Neural cell (in vitro differentiated cells): ENCODE data around the gene INTS4. TPM values are rescaled to one million over a fixed set of nuclear protein-coding genes. Genes with fewer than 3 reads are reported as not detected.

Experiments used
- H2AFZ ChIP-seq: fragments of 200-600, 300-800 bp; sonication (generic), shearing (Covaris generic); 2 replicates; pipeline ENCODE4 v1.6.0; 2014; ENCODE audit warnings: low read depth, mild to moderate bottlenecking, antibody characterized with exemption, low read length, moderate library complexity
- H3F3A ChIP-seq: fragments of 200-600 bp; shearing (Covaris generic); 2 replicates; pipeline ENCODE4 v1.6.1; 2016; ENCODE audit warnings: mild to moderate bottlenecking, moderate library complexity, mixed read lengths, antibody characterized with exemption, low read length; ENCODE audit not compliant: insufficient read depth, poor library complexity, severe bottlenecking
- H3K27ac ChIP-seq: fragments of 200-600, 300-800 bp; sonication (generic), shearing (Covaris generic); 2 replicates; pipeline ENCODE4 v1.5.1; 2014; ENCODE audit warnings: mild to moderate bottlenecking, low read length, moderate library complexity
- H3K27me3 ChIP-seq: fragments of 300-800, 200-600 bp; sonication (generic), shearing (Covaris generic); 2 replicates; pipeline ENCODE4 v1.6.0; 2014; ENCODE audit warnings: mild to moderate bottlenecking, low read depth, low read length, moderate library complexity; ENCODE audit not compliant: insufficient read depth
- H3K36me3 ChIP-seq: fragments of 300-800, 200-600 bp; sonication (generic), shearing (Covaris generic); 2 replicates; pipeline ENCODE4 v1.5.1; 2014; ENCODE audit warnings: mild to moderate bottlenecking, antibody characterized with exemption, low read length, moderate library complexity; ENCODE audit not compliant: insufficient read depth
- H3K4me2 ChIP-seq: fragments of 300-800, 200-600 bp; sonication (generic), shearing (Covaris generic); 2 replicates; pipeline ENCODE4 v1.6.0; 2014; ENCODE audit warnings: mild to moderate bottlenecking, low read length
- H3K4me3 ChIP-seq: fragments of 300-800, 200-600 bp; sonication (generic), shearing (Covaris generic); 2 replicates; pipeline ENCODE4 v1.5.1; 2014; ENCODE audit warnings: mild to moderate bottlenecking, low read length, moderate library complexity
- H3K79me2 ChIP-seq: fragments of 200-600 bp; shearing (Covaris generic); replicated peaks from 2 replicates; pipeline ENCODE4 v1.6.0; 2014; ENCODE audit warnings: mild to moderate bottlenecking, low read length, moderate library complexity; ENCODE audit not compliant: insufficient read depth
- H3K9ac ChIP-seq: fragments of 300-800, 200-600 bp; sonication (generic), shearing (Covaris generic); 2 replicates; pipeline ENCODE4 v1.6.1; 2016; ENCODE audit warnings: mild to moderate bottlenecking, low read length, mixed read lengths
- H3K9me2 ChIP-seq: fragments of 200-600 bp; shearing (Covaris generic); 2 replicates; pipeline ENCODE4 v1.6.1; 2016; ENCODE audit warnings: mild to moderate bottlenecking, low read length, mixed read lengths; ENCODE audit not compliant: insufficient read depth
- H3K9me3 ChIP-seq: fragments of 200-600, 300-800 bp; sonication (generic), shearing (Covaris generic); 2 replicates; pipeline ENCODE4 v1.6.1; 2016; ENCODE audit warnings: mild to moderate bottlenecking, mixed run types, low read length, moderate library complexity, mixed read lengths
- H4K20me1 ChIP-seq: fragments of 200-600 bp; shearing (Covaris generic); 2 replicates; pipeline ENCODE4 v1.6.1; 2016; ENCODE audit warnings: mild to moderate bottlenecking, mixed run types; ENCODE audit not compliant: insufficient read depth
- EP300 ChIP-seq: fragments of 450-650 bp; conservative IDR thresholded peaks from 2 replicates; pipeline ENCODE4 v1.6.1; 2014; ENCODE audit warnings: antibody characterized with exemption, mild to moderate bottlenecking, moderate library complexity; ENCODE audit not compliant: poor library complexity, severe bottlenecking
- EZH2 ChIP-seq: fragments of 200-600, 300-800 bp; shearing (Covaris generic), sonication (generic); IDR thresholded peaks from 2 replicates; pipeline ENCODE4 v1.6.1; 2014; ENCODE audit warnings: antibody characterized with exemption, low read length, borderline replicate concordance, mild to moderate bottlenecking; ENCODE audit not compliant: insufficient read depth, poor library complexity, severe bottlenecking
- MXI1 ChIP-seq: fragments of 450-650 bp; conservative IDR thresholded peaks from 2 replicates; pipeline ENCODE4 v1.6.1; 2014; ENCODE audit warnings: antibody characterized with exemption, mild to moderate bottlenecking; ENCODE audit not compliant: poor library complexity, severe bottlenecking
- POLR2AphosphoS5 ChIP-seq: IDR thresholded peaks from 2 replicates; pipeline ENCODE4 v1.6.1; 2012
- RAD21 ChIP-seq: fragments of 450-650 bp; conservative IDR thresholded peaks from 2 replicates; pipeline ENCODE4 v1.6.1; 2014; ENCODE audit warnings: antibody characterized with exemption, mild to moderate bottlenecking, moderate library complexity
- SMC3 ChIP-seq: fragments of 450-650 bp; conservative IDR thresholded peaks from 2 replicates; pipeline ENCODE4 v1.6.1; 2014; ENCODE audit warnings: antibody characterized with exemption, mild to moderate bottlenecking, moderate library complexity; ENCODE audit not compliant: poor library complexity
- polyA plus RNA-seq: library from polyadenylated mRNA; depleted of rRNA; stranded (reverse); fragments of >200 nt; gene quantifications from 2 replicates; pipeline ENCODE4 v1.2.3, GENCODE V29; 2014
- small RNA-seq, 3 experiments: library from RNA; depleted of rRNA; stranded (forward); fragments of <200 nt; gene quantifications; one replicate each; pipeline ENCODE3, GENCODE V24; 2012
- TF ChIP-seq, protein P1 (sequence below): fragments of 450-650 bp; IDR thresholded peaks from 2 replicates; pipeline ENCODE4 v1.5.1; 2014; ENCODE audit warnings: antibody characterized with exemption, mild to moderate bottlenecking, moderate library complexity; ENCODE audit not compliant: poor library complexity, severe bottlenecking
- TF ChIP-seq, protein P2 (sequence below): IDR thresholded peaks from 2 replicates; pipeline ENCODE4 v1.6.1; 2012; ENCODE audit warnings: borderline replicate concordance

INTS4 gene
- polyA plus RNA-seq, 1 donor from 2014 or later: 34.5 TPM

DNA sequence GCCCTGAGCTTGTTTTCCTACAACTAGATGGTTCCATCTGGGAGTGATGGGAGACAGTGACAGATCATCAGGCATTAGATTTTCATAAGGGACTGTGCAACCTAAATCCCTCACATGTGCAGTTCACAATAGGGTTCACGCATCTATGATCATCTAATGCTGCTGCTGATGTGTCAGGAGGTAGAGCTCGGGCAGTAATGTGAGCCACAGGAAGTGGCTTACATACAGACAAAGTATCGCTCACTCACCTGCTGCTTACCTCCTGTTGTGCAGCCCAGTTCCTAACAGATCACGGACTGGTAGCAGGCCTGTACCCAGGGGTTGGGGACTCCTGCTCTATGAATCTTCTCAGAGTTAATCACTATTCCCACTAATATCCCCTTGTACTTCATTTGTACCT, 161.2 kb downstream of the INTS4 start:
- Histone ChIP-seq H3K27me3 (no peaks in the 10 kb centered on the region), H3K4me3 (no peak overlapping the region), H3K79me2 (no peaks in the 10 kb centered on the region), H2AFZ (no peak overlapping the region), H3K27ac (no peak overlapping the region), H3K4me2 (no peak overlapping the region), H3K9ac (no peak overlapping the region), H3K36me3 (no peaks in the 10 kb centered on the region), H4K20me1 (no peaks in the 10 kb centered on the region), H3K9me2 (no peaks in the 10 kb centered on the region), H3K9me3 (no peaks in the 10 kb centered on the region), H3F3A (no peaks in the 10 kb centered on the region)
- TF ChIP-seq, protein P1, sequence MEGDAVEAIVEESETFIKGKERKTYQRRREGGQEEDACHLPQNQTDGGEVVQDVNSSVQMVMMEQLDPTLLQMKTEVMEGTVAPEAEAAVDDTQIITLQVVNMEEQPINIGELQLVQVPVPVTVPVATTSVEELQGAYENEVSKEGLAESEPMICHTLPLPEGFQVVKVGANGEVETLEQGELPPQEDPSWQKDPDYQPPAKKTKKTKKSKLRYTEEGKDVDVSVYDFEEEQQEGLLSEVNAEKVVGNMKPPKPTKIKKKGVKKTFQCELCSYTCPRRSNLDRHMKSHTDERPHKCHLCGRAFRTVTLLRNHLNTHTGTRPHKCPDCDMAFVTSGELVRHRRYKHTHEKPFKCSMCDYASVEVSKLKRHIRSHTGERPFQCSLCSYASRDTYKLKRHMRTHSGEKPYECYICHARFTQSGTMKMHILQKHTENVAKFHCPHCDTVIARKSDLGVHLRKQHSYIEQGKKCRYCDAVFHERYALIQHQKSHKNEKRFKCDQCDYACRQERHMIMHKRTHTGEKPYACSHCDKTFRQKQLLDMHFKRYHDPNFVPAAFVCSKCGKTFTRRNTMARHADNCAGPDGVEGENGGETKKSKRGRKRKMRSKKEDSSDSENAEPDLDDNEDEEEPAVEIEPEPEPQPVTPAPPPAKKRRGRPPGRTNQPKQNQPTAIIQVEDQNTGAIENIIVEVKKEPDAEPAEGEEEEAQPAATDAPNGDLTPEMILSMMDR: no peak
- TF ChIP-seq MXI1 (no peak), EZH2 (no peak), RAD21 (no peak), SMC3 (no peak)

DNA sequence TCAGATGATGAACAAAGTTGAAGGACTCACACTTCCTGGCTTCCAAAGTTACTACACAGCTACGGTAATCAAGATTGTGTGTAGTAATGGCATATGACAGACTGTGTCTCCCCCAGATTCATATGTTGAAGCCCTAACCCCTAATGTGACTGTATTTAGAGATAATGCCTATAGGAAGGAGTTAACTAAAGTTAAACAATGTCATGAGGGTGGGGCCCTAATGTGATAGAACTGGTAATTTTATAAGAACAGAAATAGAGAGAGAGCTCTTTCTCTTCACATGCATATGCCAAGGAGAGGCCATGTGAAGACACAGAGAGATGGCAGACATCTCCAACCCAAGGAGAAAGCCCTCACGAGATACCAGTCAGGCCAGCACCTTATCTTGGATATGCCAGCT, 165.5 kb downstream of the INTS4 start:
- Histone ChIP-seq H3K36me3 (no peaks in the 10 kb centered on the region), H3K9me3 (no peaks in the 10 kb centered on the region), H3K9me2 (no peaks in the 10 kb centered on the region), H3K9ac (no peak overlapping the region), H3K4me3 (no peak overlapping the region), H3F3A (no peaks in the 10 kb centered on the region), H3K27ac (no peak overlapping the region), H3K79me2 (no peaks in the 10 kb centered on the region), H4K20me1 (no peaks in the 10 kb centered on the region), H3K4me2 (no peak overlapping the region), H3K27me3 (no peaks in the 10 kb centered on the region), H2AFZ (no peak overlapping the region)
- no peak for TF ChIP-seq MXI1
- TF ChIP-seq RAD21: no peak
- TF ChIP-seq POLR2AphosphoS5: no peak
- no peak for TF ChIP-seq EP300
- TF ChIP-seq SMC3: no peak
- no peak for TF ChIP-seq EZH2
- TF ChIP-seq, protein P2, sequence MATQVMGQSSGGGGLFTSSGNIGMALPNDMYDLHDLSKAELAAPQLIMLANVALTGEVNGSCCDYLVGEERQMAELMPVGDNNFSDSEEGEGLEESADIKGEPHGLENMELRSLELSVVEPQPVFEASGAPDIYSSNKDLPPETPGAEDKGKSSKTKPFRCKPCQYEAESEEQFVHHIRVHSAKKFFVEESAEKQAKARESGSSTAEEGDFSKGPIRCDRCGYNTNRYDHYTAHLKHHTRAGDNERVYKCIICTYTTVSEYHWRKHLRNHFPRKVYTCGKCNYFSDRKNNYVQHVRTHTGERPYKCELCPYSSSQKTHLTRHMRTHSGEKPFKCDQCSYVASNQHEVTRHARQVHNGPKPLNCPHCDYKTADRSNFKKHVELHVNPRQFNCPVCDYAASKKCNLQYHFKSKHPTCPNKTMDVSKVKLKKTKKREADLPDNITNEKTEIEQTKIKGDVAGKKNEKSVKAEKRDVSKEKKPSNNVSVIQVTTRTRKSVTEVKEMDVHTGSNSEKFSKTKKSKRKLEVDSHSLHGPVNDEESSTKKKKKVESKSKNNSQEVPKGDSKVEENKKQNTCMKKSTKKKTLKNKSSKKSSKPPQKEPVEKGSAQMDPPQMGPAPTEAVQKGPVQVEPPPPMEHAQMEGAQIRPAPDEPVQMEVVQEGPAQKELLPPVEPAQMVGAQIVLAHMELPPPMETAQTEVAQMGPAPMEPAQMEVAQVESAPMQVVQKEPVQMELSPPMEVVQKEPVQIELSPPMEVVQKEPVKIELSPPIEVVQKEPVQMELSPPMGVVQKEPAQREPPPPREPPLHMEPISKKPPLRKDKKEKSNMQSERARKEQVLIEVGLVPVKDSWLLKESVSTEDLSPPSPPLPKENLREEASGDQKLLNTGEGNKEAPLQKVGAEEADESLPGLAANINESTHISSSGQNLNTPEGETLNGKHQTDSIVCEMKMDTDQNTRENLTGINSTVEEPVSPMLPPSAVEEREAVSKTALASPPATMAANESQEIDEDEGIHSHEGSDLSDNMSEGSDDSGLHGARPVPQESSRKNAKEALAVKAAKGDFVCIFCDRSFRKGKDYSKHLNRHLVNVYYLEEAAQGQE: no peak
- TF ChIP-seq, protein P1: no peak

Small RNAs within 50 kb of the gene (small RNA-seq; reads per million reads assigned to genes)
- gene AP002812.4: 0 reads per million in 3 experiments

Other genes starting within 250 kb of the INTS4 start
- gene RSF1, start 173.9 kb downstream of the INTS4 start, polyA plus RNA-seq: 19.1 and 23.4 TPM in 2 replicates
- 3.8 and 9.7 TPM in 2 replicates for gene AAMDC, start 173.5 kb downstream of the INTS4 start, polyA plus RNA-seq
- gene KCTD14, start 28.6 kb upstream of the INTS4 start, polyA plus RNA-seq: 0.32 and 2.0 TPM in 2 replicates
- not detected in 2 replicates for gene THRSP, start 69.2 kb upstream of the INTS4 start, polyA plus RNA-seq
- gene NDUFC2, start 85.2 kb upstream of the INTS4 start, polyA plus RNA-seq: 269 and 322 TPM in 2 replicates
- 35.7 and 42.1 TPM in 2 replicates for gene ALG8, start 145.0 kb upstream of the INTS4 start, polyA plus RNA-seq
- gene KCTD21, start 194.0 kb upstream of the INTS4 start, polyA plus RNA-seq: 1.2 and 1.4 TPM in 2 replicates
- 12.9 and 13.9 TPM in 2 replicates for gene USP35, start 194.3 kb upstream of the INTS4 start, polyA plus RNA-seq